ENCODE results near the gene TTC36. TPM values are rescaled to one million over a fixed set of nuclear protein-coding genes. Genes with fewer than 3 reads are reported as not detected.

TTC36 gene
- total RNA-seq, 1 experiment from 2014 or later: 0.38 TPM

DNA sequence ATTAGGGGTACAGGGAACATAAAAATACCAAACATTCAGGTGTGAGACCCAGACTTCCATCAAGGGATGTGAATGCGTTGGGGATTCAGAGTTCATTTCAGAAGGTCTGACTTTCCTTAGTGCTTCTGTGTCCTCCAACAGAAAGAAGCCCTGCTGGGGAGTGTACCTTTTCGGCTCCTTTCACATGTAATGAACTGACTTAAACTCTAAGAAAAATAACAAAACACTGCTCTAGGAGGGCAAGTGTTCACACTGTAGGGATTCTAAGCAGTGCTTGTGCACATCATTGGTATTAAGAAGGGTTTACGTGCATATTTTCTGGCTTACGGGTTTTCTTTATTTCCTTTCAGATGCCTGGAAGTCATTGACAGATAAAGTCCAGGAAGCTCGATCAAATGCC is 15.7 kb upstream of the TTC36 start:
- no peaks in the 10 kb centered on the region for H3K9me3 Mint-ChIP-seq (ENCODE audit: low read depth, unreplicated experiment)
- no peaks in the 10 kb centered on the region for H3K27me3 Mint-ChIP-seq (ENCODE audit: unreplicated experiment)
- intact Hi-C loops (cut with micrococcal nuclease; ENCODE audit: unreplicated experiment): no loop called here
- H3K27ac Mint-ChIP-seq (ENCODE audit: unreplicated experiment): no peak overlapping the region
- CTCF ChIA-PET: no interaction called here
- BruUV-seq (replicated peaks): no TSS peak
- peaks cover 48% of the 10 kb centered on the region for H3K36me3 Mint-ChIP-seq (ENCODE audit: insufficient read depth, unreplicated experiment)
- H3K4me3 Mint-ChIP-seq (ENCODE audit: low read depth, unreplicated experiment): no peak overlapping the region
- TF ChIP-seq, protein P1, sequence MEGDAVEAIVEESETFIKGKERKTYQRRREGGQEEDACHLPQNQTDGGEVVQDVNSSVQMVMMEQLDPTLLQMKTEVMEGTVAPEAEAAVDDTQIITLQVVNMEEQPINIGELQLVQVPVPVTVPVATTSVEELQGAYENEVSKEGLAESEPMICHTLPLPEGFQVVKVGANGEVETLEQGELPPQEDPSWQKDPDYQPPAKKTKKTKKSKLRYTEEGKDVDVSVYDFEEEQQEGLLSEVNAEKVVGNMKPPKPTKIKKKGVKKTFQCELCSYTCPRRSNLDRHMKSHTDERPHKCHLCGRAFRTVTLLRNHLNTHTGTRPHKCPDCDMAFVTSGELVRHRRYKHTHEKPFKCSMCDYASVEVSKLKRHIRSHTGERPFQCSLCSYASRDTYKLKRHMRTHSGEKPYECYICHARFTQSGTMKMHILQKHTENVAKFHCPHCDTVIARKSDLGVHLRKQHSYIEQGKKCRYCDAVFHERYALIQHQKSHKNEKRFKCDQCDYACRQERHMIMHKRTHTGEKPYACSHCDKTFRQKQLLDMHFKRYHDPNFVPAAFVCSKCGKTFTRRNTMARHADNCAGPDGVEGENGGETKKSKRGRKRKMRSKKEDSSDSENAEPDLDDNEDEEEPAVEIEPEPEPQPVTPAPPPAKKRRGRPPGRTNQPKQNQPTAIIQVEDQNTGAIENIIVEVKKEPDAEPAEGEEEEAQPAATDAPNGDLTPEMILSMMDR (IDR thresholded peaks at IDR 0.05; ENCODE audit: unreplicated experiment): no peak
- DNase-seq: no peak
- no peaks in the 10 kb centered on the region for H3K4me1 Mint-ChIP-seq (ENCODE audit: low read depth, unreplicated experiment)

DNA sequence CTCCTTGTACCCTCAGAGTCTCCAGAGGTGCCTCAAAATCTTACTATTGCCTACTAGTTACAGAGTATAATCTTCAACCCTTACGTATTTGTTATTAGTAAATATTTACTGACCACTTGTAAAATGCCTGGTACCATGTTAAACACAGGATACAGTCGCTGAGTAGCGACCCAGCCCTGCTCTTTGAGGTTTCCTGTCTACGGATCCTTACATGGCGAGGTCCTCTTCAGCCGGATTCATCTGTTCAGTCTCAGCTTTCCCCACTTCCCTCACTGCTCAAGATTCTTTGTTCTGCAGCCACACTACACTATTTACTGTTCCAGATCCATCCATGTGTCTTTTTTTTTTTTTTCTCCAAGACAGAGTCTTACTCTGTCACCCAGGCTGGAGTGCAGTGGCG is 13.2 kb upstream of the TTC36 start:
- Mint-ChIP-seq H3K27me3 (ENCODE audit: unreplicated experiment) (no peaks in the 10 kb centered on the region), H3K36me3 (ENCODE audit: insufficient read depth, unreplicated experiment) (peaks cover 49% of the 10 kb centered on the region)
- CTCF ChIA-PET: no interaction called here

DNA sequence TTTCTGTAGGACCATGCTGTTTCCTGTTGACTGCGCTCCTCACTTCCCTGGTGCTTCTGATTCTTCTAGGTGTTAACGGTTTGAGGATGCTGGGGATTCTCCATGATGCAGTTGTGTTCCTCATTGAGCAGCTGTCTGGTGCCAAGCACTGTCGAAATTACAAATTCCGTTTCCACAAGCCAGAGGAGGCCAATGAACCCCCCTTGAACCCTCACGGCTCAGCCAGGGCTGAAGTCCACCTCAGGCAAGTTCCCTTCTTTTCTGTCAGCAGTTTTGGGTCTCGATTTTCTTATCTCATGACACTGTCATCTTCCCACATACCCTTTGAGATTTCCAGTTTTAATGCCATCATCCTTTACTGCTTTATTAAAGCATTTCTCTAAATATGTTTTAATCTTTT is 7.7 kb upstream of the TTC36 start:
- Mint-ChIP-seq H3K27ac (ENCODE audit: unreplicated experiment) (no peak overlapping the region), H3K4me3 (ENCODE audit: low read depth, unreplicated experiment) (no peak overlapping the region), H3K4me1 (ENCODE audit: low read depth, unreplicated experiment) (no peaks in the 10 kb centered on the region), H3K27me3 (ENCODE audit: unreplicated experiment) (no peaks in the 10 kb centered on the region), H3K9me3 (ENCODE audit: low read depth, unreplicated experiment) (no peaks in the 10 kb centered on the region), H3K36me3 (ENCODE audit: insufficient read depth, unreplicated experiment) (peaks cover 49% of the 10 kb centered on the region)
- intact Hi-C loops (cut with micrococcal nuclease; ENCODE audit: unreplicated experiment): no loop called here
- TF ChIP-seq, protein P1 (IDR thresholded peaks at IDR 0.05; ENCODE audit: unreplicated experiment): no peak
- CTCF ChIA-PET: no interaction called here
- no TSS peak for BruUV-seq (replicated peaks)
- no peak for DNase-seq

More for the DNA sequence above, 13.2 kb upstream of the TTC36 start:
- H3K4me1 Mint-ChIP-seq (ENCODE audit: low read depth, unreplicated experiment): no peaks in the 10 kb centered on the region
- intact Hi-C loops (cut with micrococcal nuclease; ENCODE audit: unreplicated experiment): no loop called here
- no peak overlapping the region for H3K4me3 Mint-ChIP-seq (ENCODE audit: low read depth, unreplicated experiment)
- BruUV-seq (replicated peaks): no TSS peak
- no peak overlapping the region for H3K27ac Mint-ChIP-seq (ENCODE audit: unreplicated experiment)
- DNase-seq: no peak
- no peaks in the 10 kb centered on the region for H3K9me3 Mint-ChIP-seq (ENCODE audit: low read depth, unreplicated experiment)
- TF ChIP-seq, protein P1 (IDR thresholded peaks at IDR 0.05; ENCODE audit: unreplicated experiment): no peak

DNA sequence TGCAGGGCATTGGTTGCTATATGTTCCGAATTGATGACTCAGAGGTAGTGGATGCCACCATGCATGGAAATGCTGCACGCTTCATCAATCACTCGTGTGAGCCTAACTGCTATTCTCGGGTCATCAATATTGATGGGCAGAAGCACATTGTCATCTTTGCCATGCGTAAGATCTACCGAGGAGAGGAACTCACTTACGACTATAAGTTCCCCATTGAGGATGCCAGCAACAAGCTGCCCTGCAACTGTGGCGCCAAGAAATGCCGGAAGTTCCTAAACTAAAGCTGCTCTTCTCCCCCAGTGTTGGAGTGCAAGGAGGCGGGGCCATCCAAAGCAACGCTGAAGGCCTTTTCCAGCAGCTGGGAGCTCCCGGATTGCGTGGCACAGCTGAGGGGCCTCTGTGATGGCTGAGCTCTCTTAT is 5.4 kb upstream of the TTC36 start:
- Mint-ChIP-seq H3K4me3 (ENCODE audit: low read depth, unreplicated experiment) (no peak overlapping the region), H3K36me3 (ENCODE audit: insufficient read depth, unreplicated experiment) (peaks cover 39% of the 10 kb centered on the region), H3K27me3 (ENCODE audit: unreplicated experiment) (no peaks in the 10 kb centered on the region), H3K9me3 (ENCODE audit: low read depth, unreplicated experiment) (no peaks in the 10 kb centered on the region), H3K27ac (ENCODE audit: unreplicated experiment) (no peak overlapping the region), H3K4me1 (ENCODE audit: low read depth, unreplicated experiment) (no peaks in the 10 kb centered on the region)
- no TSS peak for BruUV-seq (replicated peaks)
- CTCF ChIA-PET: no interaction called here
- intact Hi-C loops (cut with micrococcal nuclease; ENCODE audit: unreplicated experiment): no loop called here
- DNase-seq: no peak
- TF ChIP-seq, protein P1 (IDR thresholded peaks at IDR 0.05; ENCODE audit: unreplicated experiment): no peak

Measured in Calu3 (cell line).